Measurements from ENCODE around the gene SNX3.
"Not testable (repeated sequence)": the region's sequence is repeated elsewhere in the genome, so short reads cannot be mapped to it uniquely, and the experiment has no call there.

SNX3 gene

DNA sequence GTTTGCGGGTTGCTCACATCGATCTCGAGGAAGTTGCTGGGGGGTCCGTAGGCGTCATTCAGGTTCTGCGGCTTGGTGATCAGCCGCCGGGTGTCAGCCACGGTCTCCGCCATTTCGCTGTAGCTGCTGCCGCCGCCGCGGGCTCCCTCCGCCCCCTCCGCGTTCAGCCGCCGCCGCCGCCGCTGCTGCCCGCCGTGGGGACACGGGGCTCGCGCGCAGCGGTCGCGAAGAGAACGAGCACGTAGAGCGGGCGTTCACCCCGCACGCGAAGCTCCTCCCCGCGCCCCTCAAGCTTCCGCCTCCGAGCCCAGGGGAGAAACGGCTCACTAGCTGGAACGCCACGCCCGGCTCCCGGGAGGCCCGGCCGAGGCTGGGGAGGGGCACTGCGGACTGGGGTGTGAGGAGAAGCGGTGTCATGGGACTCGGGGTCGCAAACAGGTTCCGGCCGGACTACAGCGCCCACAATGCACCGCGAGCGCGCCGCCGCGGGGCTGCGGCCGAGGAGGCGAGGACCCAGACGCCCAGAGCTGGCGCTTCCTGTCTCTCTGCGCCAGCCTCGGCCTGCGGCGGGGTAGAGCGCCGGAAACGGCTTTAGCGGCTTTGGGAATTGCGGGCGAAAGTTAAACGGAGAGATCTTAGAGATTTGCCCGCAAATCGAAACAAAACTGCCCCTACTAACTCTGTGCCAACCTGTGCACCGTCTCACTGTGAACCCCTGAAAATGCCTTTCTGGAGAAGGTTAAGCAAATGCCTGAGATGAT is at the start of gene SNX3:
Gene SNX3, minus strand, starts transcription at position 232 of the 761 bp plus-strand sequence. Its CDS starts 119 bp downstream, at position 113.
- peaks cover 7% of the 10 kb centered on the region for H3K4me1 ChIP-seq (ENCODE audit: control insufficient read depth, low read depth, low read length)
- no peaks in the 10 kb centered on the region for H3K9me3 ChIP-seq (ENCODE audit: control insufficient read depth, low read depth, low read length)
- H3K27me3 ChIP-seq (ENCODE audit: control insufficient read depth, insufficient read depth, low read length) = no peaks in the 10 kb centered on the region
- peak within 1 kb of the TSS; percentile 79 for H3K9ac ChIP-seq (ENCODE audit: low read length)
- peak within 1 kb of the TSS; percentile 91 for H3K27ac ChIP-seq (ENCODE audit: low read length)
- H3K4me3 ChIP-seq (ENCODE audit: low read length) = peak within 1 kb of the TSS; percentile 80
- no peaks in the 10 kb centered on the region for H3K36me3 ChIP-seq (ENCODE audit: control insufficient read depth, low read depth, low read length)

- Histone ChIP-seq H3K27ac (ENCODE audit: low read length) (no peak overlapping the region), H3K9ac (ENCODE audit: low read length) (no peak overlapping the region), H3K9me3 (ENCODE audit: control insufficient read depth, low read depth, low read length) (no peaks in the 10 kb centered on the region), H3K4me3 (ENCODE audit: low read length) (no peak overlapping the region), H3K27me3 (ENCODE audit: control insufficient read depth, insufficient read depth, low read length) (no peaks in the 10 kb centered on the region), H3K36me3 (ENCODE audit: control insufficient read depth, low read depth, low read length) (no peaks in the 10 kb centered on the region), H3K4me1 (ENCODE audit: control insufficient read depth, low read depth, low read length) (no peaks in the 10 kb centered on the region)
Observed at GRCh38 chr6:108309844-108310243, 49.0 kb upstream of the SNX3 start.

- H3K4me1 ChIP-seq (ENCODE audit: control insufficient read depth, low read depth, low read length); H3K9ac ChIP-seq (ENCODE audit: low read length); H3K27me3 ChIP-seq (ENCODE audit: control insufficient read depth, insufficient read depth, low read length); H3K27ac ChIP-seq (ENCODE audit: low read length); H3K4me3 ChIP-seq (ENCODE audit: low read length); H3K9me3 ChIP-seq (ENCODE audit: control insufficient read depth, low read depth, low read length); H3K36me3 ChIP-seq (ENCODE audit: control insufficient read depth, low read depth, low read length): not testable (repeated sequence)
Observed at GRCh38 chr6:108308641-108309040, 47.8 kb upstream of the SNX3 start.

DNA sequence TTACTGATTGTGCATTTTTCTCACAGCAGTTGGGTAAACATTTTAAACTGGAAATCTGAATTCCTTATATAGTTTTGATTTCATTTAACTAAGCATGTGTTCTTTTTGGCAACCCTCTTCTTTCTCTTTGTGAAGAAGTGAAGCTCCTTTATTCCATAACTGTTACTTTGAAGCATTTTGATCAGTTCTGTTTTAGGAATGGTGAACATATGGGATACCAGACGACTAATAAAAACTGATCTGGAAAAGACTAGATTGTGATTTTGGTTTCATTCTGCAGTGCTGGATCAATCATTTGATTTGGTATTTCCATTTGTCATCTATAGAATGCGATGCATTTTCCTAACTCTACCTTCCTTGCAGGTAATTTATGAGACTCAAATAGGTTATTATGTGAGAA is 43.8 kb upstream of the SNX3 start:
- no peaks in the 10 kb centered on the region for H3K4me1 ChIP-seq (ENCODE audit: control insufficient read depth, low read depth, low read length)
- H3K27me3 ChIP-seq (ENCODE audit: control insufficient read depth, insufficient read depth, low read length) = no peaks in the 10 kb centered on the region
- H3K36me3 ChIP-seq (ENCODE audit: control insufficient read depth, low read depth, low read length) = no peaks in the 10 kb centered on the region
- H3K9ac ChIP-seq (ENCODE audit: low read length) = no peak overlapping the region
- H3K9me3 ChIP-seq (ENCODE audit: control insufficient read depth, low read depth, low read length) = no peaks in the 10 kb centered on the region
- no peak overlapping the region for H3K27ac ChIP-seq (ENCODE audit: low read length)
- H3K4me3 ChIP-seq (ENCODE audit: low read length) = no peak overlapping the region

DNA sequence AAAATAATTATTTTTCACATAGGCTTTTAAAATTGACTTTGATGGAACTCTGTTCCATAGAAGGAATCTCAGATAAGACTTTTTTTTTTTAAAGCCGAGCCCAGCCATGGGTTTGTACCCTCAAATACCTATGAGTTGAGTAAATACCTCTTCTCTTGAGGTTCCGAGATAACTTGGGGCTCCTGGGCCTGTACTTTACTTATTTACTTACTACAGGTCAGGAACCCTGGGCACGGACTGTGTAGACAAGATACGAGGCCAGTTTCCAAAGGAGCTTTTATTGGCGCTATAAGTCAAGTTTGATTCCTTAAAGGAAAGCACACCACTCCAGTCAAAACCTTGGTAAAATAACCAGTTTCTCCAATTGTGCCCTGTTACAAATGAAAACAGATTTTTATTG is 41.5 kb upstream of the SNX3 start:
- H3K9ac ChIP-seq (ENCODE audit: low read length) = no peak overlapping the region
- no peaks in the 10 kb centered on the region for H3K27me3 ChIP-seq (ENCODE audit: control insufficient read depth, insufficient read depth, low read length)
- no peaks in the 10 kb centered on the region for H3K4me1 ChIP-seq (ENCODE audit: control insufficient read depth, low read depth, low read length)
- H3K4me3 ChIP-seq (ENCODE audit: low read length) = no peak overlapping the region
- no peaks in the 10 kb centered on the region for H3K9me3 ChIP-seq (ENCODE audit: control insufficient read depth, low read depth, low read length)
- H3K36me3 ChIP-seq (ENCODE audit: control insufficient read depth, low read depth, low read length) = no peaks in the 10 kb centered on the region
- no peak overlapping the region for H3K27ac ChIP-seq (ENCODE audit: low read length)

DNA sequence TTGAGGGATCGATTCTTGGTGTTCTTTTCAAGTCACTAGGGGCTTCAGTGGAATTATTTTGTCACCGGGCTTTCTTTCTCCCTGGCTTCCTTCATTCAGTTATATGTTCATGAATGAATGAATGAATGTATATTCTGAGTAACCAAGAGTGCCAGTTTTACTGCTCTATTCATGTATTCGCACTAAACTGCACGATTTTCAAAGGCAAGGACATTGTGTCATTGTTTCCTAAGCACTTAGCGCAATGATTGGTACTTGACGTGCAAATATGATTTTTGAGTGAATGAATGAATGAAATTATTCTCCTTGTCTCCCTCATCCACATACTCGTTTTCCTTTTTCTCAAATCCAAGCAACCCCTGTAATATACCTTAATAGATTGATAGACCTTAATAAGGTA is 34.8 kb upstream of the SNX3 start:
- Histone ChIP-seq H3K4me3 (ENCODE audit: low read length) (peak overlapping the region; percentile 96), H3K27me3 (ENCODE audit: control insufficient read depth, insufficient read depth, low read length) (no peaks in the 10 kb centered on the region), H3K36me3 (ENCODE audit: control insufficient read depth, low read depth, low read length) (no peaks in the 10 kb centered on the region), H3K27ac (ENCODE audit: low read length) (peak overlapping the region; percentile 95), H3K4me1 (ENCODE audit: control insufficient read depth, low read depth, low read length) (peaks cover 8% of the 10 kb centered on the region), H3K9me3 (ENCODE audit: control insufficient read depth, low read depth, low read length) (no peaks in the 10 kb centered on the region), H3K9ac (ENCODE audit: low read length) (peak overlapping the region; percentile 94)

DNA sequence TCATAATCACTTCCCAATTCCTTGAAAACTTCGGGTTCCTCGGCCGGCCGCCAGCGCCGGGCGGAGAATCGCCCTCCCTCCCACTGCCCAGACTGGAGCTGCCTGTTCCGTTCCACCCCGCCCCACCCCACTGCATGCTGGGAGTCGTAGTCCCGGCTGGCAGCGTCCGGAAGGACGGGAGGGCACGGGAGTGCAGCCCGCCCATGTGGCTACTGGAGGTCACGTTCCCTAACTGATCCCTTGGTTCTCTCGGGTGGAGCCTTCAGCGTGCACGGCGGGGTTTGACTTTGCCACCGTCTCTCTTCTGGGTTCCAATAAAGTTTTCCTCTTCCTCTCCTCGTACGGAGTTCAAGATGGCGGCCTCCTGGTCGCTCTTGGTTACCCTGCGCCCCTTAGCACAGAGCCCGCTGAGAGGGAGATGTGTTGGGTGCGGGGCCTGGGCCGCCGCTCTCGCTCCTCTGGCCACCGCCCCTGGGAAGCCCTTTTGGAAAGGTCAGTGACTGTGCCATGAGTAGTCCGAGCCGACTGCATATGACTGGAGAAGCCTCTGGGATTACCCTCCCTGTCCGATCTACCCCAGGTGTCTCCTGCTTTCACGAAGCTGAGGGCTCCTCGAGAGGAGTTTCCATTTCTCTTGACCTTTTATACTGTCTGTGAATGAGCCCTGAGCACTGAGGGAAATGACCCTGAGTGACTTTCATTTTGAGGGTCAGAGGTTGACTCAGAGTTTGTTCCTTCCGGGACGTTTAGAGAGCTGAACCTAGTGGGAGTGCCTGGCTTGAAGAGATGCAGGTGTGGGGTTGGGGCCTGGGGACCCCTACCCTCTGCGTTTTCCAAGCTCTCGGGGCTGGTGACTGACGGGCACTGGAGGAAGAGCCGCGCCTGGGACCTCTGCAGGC is 34.1 kb upstream of the SNX3 start, which contains the start of gene AFG1L:
Gene AFG1L, plus strand, starts transcription at position 328 of the 899 bp plus-strand sequence. Its CDS starts 26 bp downstream, at position 354.
- Histone ChIP-seq H3K9me3 (ENCODE audit: control insufficient read depth, low read depth, low read length) (no peaks in the 10 kb centered on the region), H3K4me3 (ENCODE audit: low read length) (peak within 1 kb of the TSS; percentile 96), H3K27ac (ENCODE audit: low read length) (peak within 1 kb of the TSS; percentile 95), H3K27me3 (ENCODE audit: control insufficient read depth, insufficient read depth, low read length) (no peaks in the 10 kb centered on the region), H3K9ac (ENCODE audit: low read length) (peak within 1 kb of the TSS; percentile 94), H3K4me1 (ENCODE audit: control insufficient read depth, low read depth, low read length) (peaks cover 8% of the 10 kb centered on the region), H3K36me3 (ENCODE audit: control insufficient read depth, low read depth, low read length) (no peaks in the 10 kb centered on the region)

DNA sequence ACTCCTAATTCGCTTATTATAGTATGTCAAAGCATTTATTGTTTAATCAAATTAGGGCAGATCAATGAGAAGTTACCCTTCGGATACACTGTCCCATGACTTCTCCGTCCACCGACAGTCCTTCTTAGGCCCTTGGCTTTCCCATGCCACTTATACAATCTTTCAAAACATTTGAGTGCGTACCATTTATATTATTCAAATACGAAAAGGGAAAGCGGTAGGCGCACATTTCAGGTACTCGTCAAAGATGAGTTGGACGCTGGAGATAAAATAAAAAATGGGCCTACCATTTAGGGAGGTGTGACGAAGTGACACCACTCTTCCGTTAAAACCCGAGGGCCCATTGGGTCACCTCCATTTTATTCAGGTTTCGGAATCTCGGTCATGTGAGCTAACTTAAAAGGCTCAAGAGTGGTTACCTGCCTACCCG is 33.5 kb upstream of the SNX3 start:
- Histone ChIP-seq H3K4me1 (ENCODE audit: control insufficient read depth, low read depth, low read length) (peaks cover 8% of the 10 kb centered on the region), H3K9ac (ENCODE audit: low read length) (peak overlapping the region; percentile 24), H3K27me3 (ENCODE audit: control insufficient read depth, insufficient read depth, low read length) (no peaks in the 10 kb centered on the region), H3K9me3 (ENCODE audit: control insufficient read depth, low read depth, low read length) (no peaks in the 10 kb centered on the region), H3K4me3 (ENCODE audit: low read length) (peak overlapping the region; percentile 96), H3K36me3 (ENCODE audit: control insufficient read depth, low read depth, low read length) (no peaks in the 10 kb centered on the region), H3K27ac (ENCODE audit: low read length) (no peak overlapping the region)

GRCh38 chr6:108293527-108294296 is 32.9 kb upstream of the SNX3 start:
- H3K4me3 ChIP-seq (ENCODE audit: low read length) = peak overlapping the region; percentile 96
- H3K27ac ChIP-seq (ENCODE audit: low read length) = no peak overlapping the region
- no peaks in the 10 kb centered on the region for H3K27me3 ChIP-seq (ENCODE audit: control insufficient read depth, insufficient read depth, low read length)
- H3K9ac ChIP-seq (ENCODE audit: low read length) = peak overlapping the region; percentile 24
- no peaks in the 10 kb centered on the region for H3K9me3 ChIP-seq (ENCODE audit: control insufficient read depth, low read depth, low read length)
- H3K36me3 ChIP-seq (ENCODE audit: control insufficient read depth, low read depth, low read length) = no peaks in the 10 kb centered on the region
- peaks cover 8% of the 10 kb centered on the region for H3K4me1 ChIP-seq (ENCODE audit: control insufficient read depth, low read depth, low read length)

- H3K27me3 ChIP-seq (ENCODE audit: control insufficient read depth, insufficient read depth, low read length); H3K4me1 ChIP-seq (ENCODE audit: control insufficient read depth, low read depth, low read length); H3K9ac ChIP-seq (ENCODE audit: low read length); H3K27ac ChIP-seq (ENCODE audit: low read length); H3K36me3 ChIP-seq (ENCODE audit: control insufficient read depth, low read depth, low read length); H3K4me3 ChIP-seq (ENCODE audit: low read length); H3K9me3 ChIP-seq (ENCODE audit: control insufficient read depth, low read depth, low read length): not testable (repeated sequence)
Observed at GRCh38 chr6:108292561-108292960, 31.7 kb upstream of the SNX3 start.

GRCh38 chr6:108291091-108291490 is 30.3 kb upstream of the SNX3 start:
- Histone ChIP-seq H3K4me3 (ENCODE audit: low read length) (no peak overlapping the region), H3K4me1 (ENCODE audit: control insufficient read depth, low read depth, low read length) (peaks cover 8% of the 10 kb centered on the region), H3K36me3 (ENCODE audit: control insufficient read depth, low read depth, low read length) (no peaks in the 10 kb centered on the region), H3K9ac (ENCODE audit: low read length) (no peak overlapping the region), H3K27ac (ENCODE audit: low read length) (no peak overlapping the region), H3K27me3 (ENCODE audit: control insufficient read depth, insufficient read depth, low read length) (no peaks in the 10 kb centered on the region), H3K9me3 (ENCODE audit: control insufficient read depth, low read depth, low read length) (no peaks in the 10 kb centered on the region)

All from iPS-18a (cell line).